Measurements from ENCODE around the gene MCCD1.

The MCCD1 gene

GRCh38 chr6:31541658-31542521 is 13.1 kb downstream of the MCCD1 start, which contains the start of gene DDX39B:
Gene DDX39B, minus strand, starts transcription at chr6:31542003. Its CDS starts 1,471 bp downstream, at chr6:31540532.
- peak; percentile 82 to 90 for DNase-seq (ENCODE audit: low read depth in 2 of 2, low spot score in 1 of 2)

- no peak for DNase-seq (ENCODE audit: low read depth in 2 of 2, low spot score in 1 of 2)
These were observed 14.9 kb downstream of the MCCD1 start for GRCh38 chr6:31543639-31544038.

GRCh38 chr6:31544676-31545075 is 15.9 kb downstream of the MCCD1 start:
- DNase-seq (ENCODE audit: low read depth in 2 of 2, low spot score in 1 of 2), result no peak

GRCh38 chr6:31545291-31545690 is 16.5 kb downstream of the MCCD1 start:
- DNase-seq (ENCODE audit: low read depth in 2 of 2, low spot score in 1 of 2), result no peak

GRCh38 chr6:31546339-31546957 is 17.7 kb downstream of the MCCD1 start, which contains the start of gene ATP6V1G2:
Gene ATP6V1G2, minus strand, starts transcription at chr6:31546608. Its CDS starts 49 bp downstream, at chr6:31546559.
- peak; percentile 64 to 70 for DNase-seq (ENCODE audit: low read depth in 2 of 2, low spot score in 1 of 2)

GRCh38 chr6:31546958-31547726 is 18.4 kb downstream of the MCCD1 start, which contains the start of gene NFKBIL1:
Gene NFKBIL1, plus strand, starts transcription at chr6:31547608. Its CDS starts 87 bp downstream, at chr6:31547695.
- DNase-seq (ENCODE audit: low read depth in 2 of 2, low spot score in 1 of 2), result peak; percentile 76 to 87

GRCh38 chr6:31547727-31548543 is 19.2 kb downstream of the MCCD1 start:
- DNase-seq (ENCODE audit: low read depth in 2 of 2, low spot score in 1 of 2), result no peak

GRCh38 chr6:31548544-31548873 is 19.7 kb downstream of the MCCD1 start:
- no peak for DNase-seq (ENCODE audit: low read depth in 2 of 2, low spot score in 1 of 2)

GRCh38 chr6:31551371-31551770 is 22.6 kb downstream of the MCCD1 start:
- peak in 1 of 2 donors; percentile 40 for DNase-seq (ENCODE audit: low read depth in 2 of 2, low spot score in 1 of 2)

GRCh38 chr6:31556307-31556706 is 27.5 kb downstream of the MCCD1 start:
- DNase-seq (ENCODE audit: low read depth in 2 of 2, low spot score in 1 of 2), result no peak

GRCh38 chr6:31557443-31558317 is 28.9 kb downstream of the MCCD1 start:
- no peak for DNase-seq (ENCODE audit: low read depth in 2 of 2, low spot score in 1 of 2)

GRCh38 chr6:31558318-31558625 is 29.5 kb downstream of the MCCD1 start:
- DNase-seq (ENCODE audit: low read depth in 2 of 2, low spot score in 1 of 2), result no peak

GRCh38 chr6:31558631-31559500 is 30.1 kb downstream of the MCCD1 start:
- DNase-seq (ENCODE audit: low read depth in 2 of 2, low spot score in 1 of 2), result peak in 1 of 2 donors; percentile 63

GRCh38 chr6:31559606-31559957 is 30.8 kb downstream of the MCCD1 start:
- DNase-seq (ENCODE audit: low read depth in 2 of 2, low spot score in 1 of 2), result no peak

- no peak for DNase-seq (ENCODE audit: low read depth in 2 of 2, low spot score in 1 of 2)
These were observed 31.4 kb downstream of the MCCD1 start for GRCh38 chr6:31559958-31560696.

GRCh38 chr6:31560697-31561058 is 31.9 kb downstream of the MCCD1 start:
- no peak for DNase-seq (ENCODE audit: low read depth in 2 of 2, low spot score in 1 of 2)

GRCh38 chr6:31567531-31568370 is 39.0 kb downstream of the MCCD1 start:
- DNase-seq (ENCODE audit: low read depth in 2 of 2, low spot score in 1 of 2), result no peak

Data from stimulated activated CD8-positive, alpha-beta memory T cell treated with anti-CD3 and anti-CD28 coated beads, Interleukin-4, amount 100 ng/mL, for 4 hours (primary cell).